Spleen (tissue), 11 donors: ENCODE data around the gene U2AF1L4. TPM values are rescaled to one million over a fixed set of nuclear protein-coding genes. Genes with fewer than 3 reads are reported as not detected.

ENCODE experiments used
- DNase-seq: peaks from one replicate; pipeline ENCODE4 v3.0.0-alpha.2; 2020
- H3K27ac ChIP-seq, 8 donors: fragments of 200-600 bp; sonication (generic) in 7 of 8; 1 replicate in 4 of 8; 2 replicates in 4 of 8; pipeline versions ENCODE4 v1.5.0 to v1.8.0; 2016 to 2021; ENCODE audit warnings: inconsistent platforms in 4 of 8, mild to moderate bottlenecking in 4 of 8, moderate library complexity in 1 of 8
- H3K27me3 ChIP-seq, 7 donors: fragments of 200-600 bp; sonication (generic) in 6 of 7; replicated peaks in 1 of 7; 1 replicate in 4 of 7; 2 replicates in 3 of 7; pipeline versions ENCODE4 v1.5.0 to v1.8.0; 2016 to 2021; ENCODE audit warnings: inconsistent platforms in 3 of 7, mild to moderate bottlenecking in 1 of 7
- H3K36me3 ChIP-seq, 6 donors: fragments of 200-600 bp; sonication (generic) in 5 of 6; 1 replicate in 4 of 6; 2 replicates in 2 of 6; pipeline versions ENCODE4 v1.5.0 to v1.8.0; 2016 to 2021; ENCODE audit warnings: inconsistent platforms in 2 of 6
- H3K4me1 ChIP-seq, 6 donors: fragments of 200-600 bp; sonication (generic) in 5 of 6; 1 replicate in 3 of 6; 2 replicates in 3 of 6; pipeline versions ENCODE4 v1.5.0 to v1.8.0; 2016 to 2021; ENCODE audit warnings: inconsistent platforms in 3 of 6
- H3K4me3 ChIP-seq, 8 donors: fragments of 200-600 bp; sonication (generic) in 7 of 8; 1 replicate in 4 of 8; 2 replicates in 4 of 8; pipeline versions ENCODE4 v1.5.0 to v1.8.0; 2016 to 2021; ENCODE audit warnings: inconsistent platforms in 4 of 8, mild to moderate bottlenecking in 4 of 8, moderate library complexity in 2 of 8
- H3K9me3 ChIP-seq, 8 donors: fragments of 200-600 bp; sonication (generic) in 7 of 8; 1 replicate in 4 of 8; 2 replicates in 4 of 8; pipeline versions ENCODE4 v1.5.0 to v1.8.0; 2016 to 2021; ENCODE audit warnings: inconsistent platforms in 4 of 8
- POLR2A ChIP-seq, 3 donors: fragments of 450-650 bp; IDR thresholded peaks; one replicate each; pipeline ENCODE4 v1.5.1; 2017; ENCODE audit warnings: antibody characterized with exemption in 3 of 3, mild to moderate bottlenecking in 1 of 3
- POLR2AphosphoS5 ChIP-seq, 3 donors: sonication (generic); formaldehyde crosslinking; IDR thresholded peaks; one replicate each; pipeline ENCODE4 v1.5.1; 2017; ENCODE audit warnings: antibody characterized with exemption in 3 of 3
- WGBS, 5 donors: extraction: QIAGEN DNeasy Blood & Tissue Kit in 3 of 5; methylation state at CpG; one replicate each; pipeline versions ENCODE4 v1.1.5 to v1.1.7; 2013 to 2018; 5-methylcytosine and 5-hydroxymethylcytosine counted together
- intact Hi-C: fragments of 100-400 bp; cut with DNase I; formaldehyde crosslinking; loops from one replicate; pipeline ENCODE4 v1.15.0; 2023; ENCODE audit warnings: low total_unique reads
- polyA plus RNA-seq, 3 donors: library from polyadenylated mRNA; stranded (reverse); fragments of 200-250 nt; gene quantifications; one replicate each; pipeline ENCODE4 v1.2.1, GENCODE V29; 2013
- total RNA-seq, 7 donors: library from RNA; depleted of rRNA in 3 of 7; stranded (reverse); fragments of >200 nt in 3 of 7; fragmentation: NEBNext Ultra II Directional in 4 of 7; extraction: Animal tissue kit (Norgen Biotek cat#: 25700) in 4 of 7; gene quantifications; one replicate each; pipeline versions ENCODE4 v1.1.0 to v1.2.1, GENCODE V29; 2016 to 2021
- TF ChIP-seq, protein P1 (sequence below), 11 experiments: fragments of 200-600 bp in 7 of 11; fragments of 450-650 bp in 4 of 11; sonication (generic) in 4 of 11; IDR thresholded peaks in 8 of 11; conservative IDR thresholded peaks in 3 of 11; 1 replicate in 7 of 11; 2 replicates in 4 of 11; pipeline versions ENCODE4 v1.4.0 to v1.8.0; 2016 to 2021; ENCODE audit warnings: antibody characterized with exemption in 11 of 11, inconsistent platforms in 4 of 11, mild to moderate bottlenecking in 1 of 11
- donor health status: healthy with polysubstance abuse.
- donor health status: DM: no; HTN: no; CAD: no; lungs with moderate emphysema.
- donor health status: DM: no; HTN: no; CAD: no.
- donor health status: Bipolar disorder and iron deficiency.
- donor health status: healthy.
- donor health status: DM: no; HTN: no; CAD: no.
- donor health status: DM: yes; HTN: yes; CAD: no.

The U2AF1L4 gene
- total and polyA plus RNA-seq, 10 donors = 27.2 to 96.5 (median 29.9) TPM

DNA sequence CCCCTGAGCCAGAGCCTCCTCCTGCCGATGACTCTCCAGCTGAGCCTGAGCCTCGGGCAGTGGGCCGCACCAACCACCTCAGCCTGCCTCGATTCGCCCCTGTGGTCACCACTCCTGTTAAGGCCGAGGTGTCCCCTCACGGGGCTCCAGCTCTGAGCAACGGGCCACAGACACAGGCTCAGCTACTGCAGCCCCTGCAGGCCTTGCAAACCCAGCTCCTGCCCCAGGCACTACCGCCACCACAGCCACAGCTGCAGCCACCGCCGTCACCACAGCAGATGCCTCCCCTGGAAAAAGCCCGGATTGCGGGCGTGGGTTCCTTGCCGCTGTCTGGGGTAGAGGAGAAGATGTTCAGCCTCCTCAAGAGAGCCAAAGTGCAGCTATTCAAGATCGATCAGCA lies 23.8 kb downstream of the U2AF1L4 start:
- peaks cover 0 to 71% (median 64%) of the 10 kb centered on the region in 6 donors for H3K36me3 ChIP-seq
- H3K27me3 ChIP-seq = no peaks in the 10 kb centered on the region
- 93 to 97% (median 95%) methylated on average over 14 to 16 of the region's 16 CpGs for WGBS, 5 donors
- peaks cover 14 to 58% (median 24%) of the 10 kb centered on the region in 6 donors for H3K4me1 ChIP-seq
- no peaks in the 10 kb centered on the region for H3K9me3 ChIP-seq
- no peak overlapping the region for H3K4me3 ChIP-seq
- intact Hi-C loops = no loop called here
- TF ChIP-seq POLR2AphosphoS5 (IDR thresholded peaks at IDR 0.05) = peak in 1 of 3 donors; percentile 56
- TF ChIP-seq, protein P1, sequence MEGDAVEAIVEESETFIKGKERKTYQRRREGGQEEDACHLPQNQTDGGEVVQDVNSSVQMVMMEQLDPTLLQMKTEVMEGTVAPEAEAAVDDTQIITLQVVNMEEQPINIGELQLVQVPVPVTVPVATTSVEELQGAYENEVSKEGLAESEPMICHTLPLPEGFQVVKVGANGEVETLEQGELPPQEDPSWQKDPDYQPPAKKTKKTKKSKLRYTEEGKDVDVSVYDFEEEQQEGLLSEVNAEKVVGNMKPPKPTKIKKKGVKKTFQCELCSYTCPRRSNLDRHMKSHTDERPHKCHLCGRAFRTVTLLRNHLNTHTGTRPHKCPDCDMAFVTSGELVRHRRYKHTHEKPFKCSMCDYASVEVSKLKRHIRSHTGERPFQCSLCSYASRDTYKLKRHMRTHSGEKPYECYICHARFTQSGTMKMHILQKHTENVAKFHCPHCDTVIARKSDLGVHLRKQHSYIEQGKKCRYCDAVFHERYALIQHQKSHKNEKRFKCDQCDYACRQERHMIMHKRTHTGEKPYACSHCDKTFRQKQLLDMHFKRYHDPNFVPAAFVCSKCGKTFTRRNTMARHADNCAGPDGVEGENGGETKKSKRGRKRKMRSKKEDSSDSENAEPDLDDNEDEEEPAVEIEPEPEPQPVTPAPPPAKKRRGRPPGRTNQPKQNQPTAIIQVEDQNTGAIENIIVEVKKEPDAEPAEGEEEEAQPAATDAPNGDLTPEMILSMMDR (IDR thresholded peaks at IDR 0.05 in 8 of 11, conservative IDR thresholded peaks at IDR 0.05 in 3 of 11) = no peak
- no peak overlapping the region for H3K27ac ChIP-seq
- no peak for DNase-seq

DNA sequence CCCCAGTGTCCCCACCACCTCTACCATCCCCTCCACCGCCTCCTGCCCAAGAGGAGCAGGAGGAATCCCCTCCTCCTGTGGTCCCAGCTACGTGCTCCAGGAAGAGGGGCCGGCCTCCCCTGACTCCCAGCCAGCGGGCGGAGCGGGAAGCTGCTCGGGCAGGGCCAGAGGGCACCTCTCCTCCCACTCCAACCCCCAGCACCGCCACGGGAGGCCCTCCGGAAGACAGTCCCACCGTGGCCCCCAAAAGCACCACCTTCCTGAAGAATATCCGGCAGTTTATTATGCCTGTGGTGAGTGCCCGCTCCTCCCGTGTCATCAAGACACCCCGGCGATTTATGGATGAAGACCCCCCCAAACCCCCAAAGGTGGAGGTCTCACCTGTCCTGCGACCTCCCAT lies 24.6 kb downstream of the U2AF1L4 start:
- DNase-seq = no peak
- H3K9me3 ChIP-seq = no peaks in the 10 kb centered on the region
- no peak overlapping the region for H3K4me3 ChIP-seq
- TF ChIP-seq POLR2A (IDR thresholded peaks at IDR 0.05) = no peak
- TF ChIP-seq, protein P1 (IDR thresholded peaks at IDR 0.05 in 8 of 11, conservative IDR thresholded peaks at IDR 0.05 in 3 of 11) = no peak
- peak in 1 of 3 donors; percentile 29 for TF ChIP-seq POLR2AphosphoS5 (IDR thresholded peaks at IDR 0.05)
- intact Hi-C loops = no loop called here
- peaks cover 0 to 63% (median 57%) of the 10 kb centered on the region in 6 donors for H3K36me3 ChIP-seq
- no peak overlapping the region for H3K27ac ChIP-seq
- H3K4me1 ChIP-seq = peaks cover 21 to 65% (median 31%) of the 10 kb centered on the region in 6 donors
- H3K27me3 ChIP-seq = no peaks in the 10 kb centered on the region
- 78 to 91% (median 86%) methylated on average over 15 to 17 of the region's 17 CpGs for WGBS, 5 donors

DNA sequence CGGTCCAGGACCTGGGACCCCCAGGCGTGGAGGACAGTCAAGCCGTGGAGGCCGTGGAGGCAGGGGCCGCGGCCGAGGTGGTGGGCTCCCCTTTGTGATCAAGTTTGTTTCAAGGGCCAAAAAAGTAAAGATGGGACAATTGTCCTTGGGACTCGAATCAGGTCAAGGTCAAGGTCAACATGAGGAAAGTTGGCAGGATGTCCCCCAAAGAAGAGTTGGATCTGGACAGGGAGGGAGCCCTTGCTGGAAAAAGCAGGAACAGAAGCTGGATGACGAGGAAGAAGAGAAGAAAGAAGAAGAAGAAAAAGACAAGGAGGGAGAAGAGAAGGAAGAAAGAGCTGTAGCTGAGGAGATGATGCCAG lies 25.1 kb downstream of the U2AF1L4 start:
- TF ChIP-seq POLR2A (IDR thresholded peaks at IDR 0.05) (no peak), POLR2AphosphoS5 (IDR thresholded peaks at IDR 0.05) (no peak)
- TF ChIP-seq, protein P1 (IDR thresholded peaks at IDR 0.05 in 8 of 11, conservative IDR thresholded peaks at IDR 0.05 in 3 of 11) = no peak
- H3K27me3 ChIP-seq = no peaks in the 10 kb centered on the region
- no peaks in the 10 kb centered on the region for H3K9me3 ChIP-seq
- peak overlapping the region in 1 of 8 donors; percentile 87 for H3K4me3 ChIP-seq
- intact Hi-C loops = no loop called here
- peak overlapping the region in 1 of 8 donors; percentile 97 for H3K27ac ChIP-seq
- peaks cover 26 to 70% (median 36%) of the 10 kb centered on the region in 6 donors for H3K4me1 ChIP-seq
- 86 to 92% (median 88%) methylated on average over 9 of the region's 9 CpGs for WGBS, 5 donors
- H3K36me3 ChIP-seq = peaks cover 0 to 58% (median 52%) of the 10 kb centered on the region in 6 donors
- no peak for DNase-seq

DNA sequence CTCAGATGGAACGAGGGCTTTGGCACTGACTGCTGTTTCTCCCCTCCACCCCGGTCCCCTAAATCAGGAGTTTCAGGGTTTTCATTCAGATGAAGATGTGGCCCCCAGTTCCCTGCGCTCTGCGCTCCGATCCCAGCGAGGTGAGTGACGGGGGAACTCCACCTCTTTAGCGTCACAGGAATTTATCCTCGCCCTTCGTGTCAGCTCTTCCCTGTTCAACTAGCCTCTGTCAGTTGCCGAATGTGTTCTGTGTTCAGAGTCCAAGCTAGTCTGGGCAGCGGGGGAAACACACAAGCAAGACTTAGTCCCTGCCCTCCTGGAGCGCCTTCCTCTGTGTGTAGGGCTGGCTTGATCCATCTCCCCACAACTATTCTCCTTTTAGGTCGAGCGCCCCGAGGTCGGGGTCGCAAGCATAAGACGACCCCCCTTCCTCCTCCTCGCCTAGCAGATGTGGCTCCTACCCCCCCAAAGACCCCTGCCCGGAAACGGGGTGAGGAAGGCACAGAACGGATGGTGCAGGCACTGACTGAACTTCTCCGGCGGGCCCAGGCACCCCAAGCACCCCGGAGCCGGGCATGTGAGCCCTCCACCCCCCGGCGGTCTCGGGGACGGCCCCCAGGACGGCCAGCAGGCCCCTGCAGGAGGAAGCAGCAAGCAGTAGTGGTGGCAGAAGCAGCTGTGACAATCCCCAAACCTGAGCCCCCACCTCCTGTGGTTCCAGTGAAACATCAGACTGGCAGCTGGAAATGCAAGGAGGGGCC lies 25.6 kb downstream of the U2AF1L4 start:
- Histone ChIP-seq H3K9me3 (no peaks in the 10 kb centered on the region), H3K27me3 (no peaks in the 10 kb centered on the region), H3K4me1 (peaks cover 29 to 76% (median 41%) of the 10 kb centered on the region in 6 donors), H3K27ac (peak overlapping the region in 1 of 8 donors; percentile 97), H3K4me3 (peak overlapping the region in 6 of 8 donors; percentile 75 to 97 (median 88)), H3K36me3 (peaks cover 0 to 53% (median 46%) of the 10 kb centered on the region in 6 donors)
- peak; percentile 79 for DNase-seq
- intact Hi-C loops = loop anchor here (10.0 kb wide), 1 partner anchor 165 kb away; no protein-coding TSS in a partner anchor
- WGBS, 5 donors = 88 to 94% (median 91%) methylated on average over 25 to 32 of the region's 32 CpGs
- TF ChIP-seq POLR2A (IDR thresholded peaks at IDR 0.05) = no peak
- TF ChIP-seq, protein P1 (IDR thresholded peaks at IDR 0.05 in 8 of 11, conservative IDR thresholded peaks at IDR 0.05 in 3 of 11) = no peak
- TF ChIP-seq POLR2AphosphoS5 (IDR thresholded peaks at IDR 0.05) = no peak
